Omental fat pad (tissue), 4 donors: ENCODE data around the gene UNC45A. TPM values are rescaled to one million over a fixed set of nuclear protein-coding genes. Genes with fewer than 3 reads are reported as not detected.

Experiments
- ATAC-seq: fragments of 150-250 bp; one replicate; pipeline ENCODE4 v1.9.1; 2016; ENCODE audit warnings: mild to moderate bottlenecking, moderate library complexity; ENCODE audit not compliant: low FRiP score
- DNase-seq: peaks from one replicate; pipeline ENCODE4 v3.0.0-alpha.2; 2019; ENCODE audit warnings: low spot score
- CTCF ChIP-seq, 3 donors: fragments of 450-650 bp; IDR thresholded peaks; one replicate each; pipeline ENCODE4 v1.5.1; 2016 to 2017; ENCODE audit warnings: antibody characterized with exemption in 3 of 3, mild to moderate bottlenecking in 3 of 3, moderate library complexity in 2 of 3
- small RNA-seq: library from RNA; depleted of rRNA; stranded (forward); fragments of <200 nt; gene quantifications from one replicate; pipeline ENCODE3, GENCODE V24; 2016
- total RNA-seq, 4 donors: library from RNA; depleted of rRNA; stranded (reverse); fragments of >200 nt; gene quantifications; one replicate each; pipeline ENCODE4 v1.1.0, GENCODE V29; 2016

Gene UNC45A
- total RNA-seq, 4 donors from 2014 or later, result 40.8 to 61.5 (median 48.8) TPM

- DNase-seq (no peak), ATAC-seq (no peak)
- no peak for TF ChIP-seq CTCF (IDR thresholded peaks at IDR 0.05)
Observed at GRCh38 chr15:90998737-90999136, 63.7 kb downstream of the UNC45A start.

- DNase-seq (no peak), ATAC-seq (no peak)
- no peak for TF ChIP-seq CTCF (IDR thresholded peaks at IDR 0.05)
Observed at GRCh38 chr15:91001209-91001608, 66.1 kb downstream of the UNC45A start.

Small RNAs within 50 kb of the gene (small RNA-seq; reads per million reads assigned to genes)
- not detected for gene RF00019

Other genes starting within 250 kb of the UNC45A start
- 10 to 100 TPM in 1 of 4 donors, 1 to 10 TPM in 3; 1.7 to 13.2 (median 4.2) TPM for gene BLM, start 217.9 kb upstream of the UNC45A start, total RNA-seq
- gene FURIN, start 66.7 kb upstream of the UNC45A start, total RNA-seq, result 100 to 1,000 TPM in 2 of 4 donors, 10 to 100 TPM in 2; 58.7 to 121 (median 92.3) TPM
- gene FES, start 50.8 kb upstream of the UNC45A start, total RNA-seq, result 100 to 1,000 TPM in 1 of 4 donors, 10 to 100 TPM in 3; 57.0 to 146 (median 77.2) TPM
- gene MAN2A2, start 32.0 kb upstream of the UNC45A start, total RNA-seq, result 10 to 100 TPM; 32.9 to 90.3 (median 66.4) TPM
- gene HDDC3, start 2.7 kb upstream of the UNC45A start, total RNA-seq, result 10 to 100 TPM; 11.2 to 27.3 (median 18.0) TPM
- gene RCCD1, start 19.6 kb downstream of the UNC45A start, total RNA-seq, result 1 to 10 TPM; 2.6 to 6.6 (median 5.0) TPM
- 10 to 100 TPM in 2 of 4 donors, 1 to 10 TPM in 2; 3.5 to 26.2 (median 11.9) TPM for gene PRC1, start 59.2 kb downstream of the UNC45A start, total RNA-seq
- gene VPS33B, start 87.3 kb downstream of the UNC45A start, total RNA-seq, result 10 to 100 TPM in 1 of 4 donors, 1 to 10 TPM in 3; 4.7 to 12.4 (median 8.0) TPM
- 1 to 10 TPM; 1.3 to 9.6 (median 4.2) TPM for gene SV2B, start 165.0 kb downstream of the UNC45A start, total RNA-seq